LNCaP clone FGC (cell line): ENCODE data around the gene BLOC1S6.

Source experiments
- DNase-seq: peaks from one replicate; pipeline ENCODE4 v3.0.0-alpha.2; 2011; ENCODE audit warnings: low read depth
- H3K4me3 ChIP-seq: 2 replicates; pipeline ENCODE4 v1.5.1; 2011; ENCODE audit warnings: mild to moderate bottlenecking, low read depth, low read length, control low read depth
- TF ChIP-seq, protein P1 (sequence below): IDR thresholded peaks from 2 replicates; pipeline ENCODE4 v1.5.1; 2012; ENCODE audit warnings: mild to moderate bottlenecking; ENCODE audit not compliant: control insufficient read depth, insufficient read depth; ENCODE audit errors: extremely low read depth

The BLOC1S6 gene

DNA sequence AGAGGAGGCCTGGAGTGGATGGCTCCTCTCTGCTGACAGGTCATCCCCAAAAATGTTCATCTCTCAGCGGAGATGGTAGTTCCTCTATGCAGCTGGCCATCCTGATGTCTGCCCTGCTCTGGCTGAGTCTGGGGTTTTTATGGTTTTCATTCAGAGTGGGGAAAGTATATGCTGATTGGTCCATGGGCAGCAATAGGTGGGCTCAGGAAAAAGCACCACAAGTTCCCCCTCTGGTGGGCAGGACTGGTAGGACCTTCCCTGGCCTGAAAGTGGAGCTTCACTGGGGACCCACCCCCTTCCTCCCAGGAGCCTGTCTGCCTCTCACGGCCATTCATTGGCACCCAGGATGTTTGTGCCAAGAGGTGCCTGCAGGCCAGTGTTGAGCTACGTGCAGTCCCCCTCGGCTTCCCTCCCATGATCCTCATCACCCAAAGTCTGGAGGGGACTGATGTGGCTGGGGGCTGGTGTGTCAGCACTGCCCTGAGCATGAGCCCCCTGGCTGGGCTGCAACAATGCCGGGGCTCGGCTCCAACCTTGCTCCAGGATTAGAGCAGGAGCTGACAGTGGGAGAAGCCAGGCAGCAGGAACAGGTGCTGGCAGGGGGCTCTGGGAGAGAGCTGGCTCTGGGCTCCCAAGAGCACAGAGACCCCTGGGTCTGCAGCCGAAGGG, 13.1 kb upstream of the BLOC1S6 start:
- no peak overlapping the region for H3K4me3 ChIP-seq
- TF ChIP-seq, protein P1, sequence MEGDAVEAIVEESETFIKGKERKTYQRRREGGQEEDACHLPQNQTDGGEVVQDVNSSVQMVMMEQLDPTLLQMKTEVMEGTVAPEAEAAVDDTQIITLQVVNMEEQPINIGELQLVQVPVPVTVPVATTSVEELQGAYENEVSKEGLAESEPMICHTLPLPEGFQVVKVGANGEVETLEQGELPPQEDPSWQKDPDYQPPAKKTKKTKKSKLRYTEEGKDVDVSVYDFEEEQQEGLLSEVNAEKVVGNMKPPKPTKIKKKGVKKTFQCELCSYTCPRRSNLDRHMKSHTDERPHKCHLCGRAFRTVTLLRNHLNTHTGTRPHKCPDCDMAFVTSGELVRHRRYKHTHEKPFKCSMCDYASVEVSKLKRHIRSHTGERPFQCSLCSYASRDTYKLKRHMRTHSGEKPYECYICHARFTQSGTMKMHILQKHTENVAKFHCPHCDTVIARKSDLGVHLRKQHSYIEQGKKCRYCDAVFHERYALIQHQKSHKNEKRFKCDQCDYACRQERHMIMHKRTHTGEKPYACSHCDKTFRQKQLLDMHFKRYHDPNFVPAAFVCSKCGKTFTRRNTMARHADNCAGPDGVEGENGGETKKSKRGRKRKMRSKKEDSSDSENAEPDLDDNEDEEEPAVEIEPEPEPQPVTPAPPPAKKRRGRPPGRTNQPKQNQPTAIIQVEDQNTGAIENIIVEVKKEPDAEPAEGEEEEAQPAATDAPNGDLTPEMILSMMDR, result no peak
- DNase-seq, result no peak

DNA sequence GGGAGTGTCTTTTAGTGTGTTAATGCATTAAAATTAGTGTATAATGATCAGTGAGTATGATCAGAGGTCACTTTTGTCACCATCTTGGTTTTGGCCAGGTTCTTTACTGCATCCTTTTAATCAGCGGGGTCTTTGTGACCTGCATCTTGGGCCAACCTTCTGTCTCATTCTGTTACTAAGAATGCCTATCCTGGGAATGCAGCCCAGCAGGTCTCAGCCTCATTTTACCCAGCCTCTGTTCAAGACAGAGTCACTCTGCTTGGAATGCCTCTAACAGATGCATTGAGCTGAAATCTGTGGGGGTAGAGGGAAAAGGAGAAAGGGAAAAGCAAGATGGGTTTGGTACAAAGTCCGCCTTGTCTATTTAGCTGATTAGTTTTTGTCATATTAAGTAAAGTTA, 5.3 kb upstream of the BLOC1S6 start:
- no peak overlapping the region for H3K4me3 ChIP-seq
- no peak for DNase-seq
- TF ChIP-seq, protein P1, result no peak

DNA sequence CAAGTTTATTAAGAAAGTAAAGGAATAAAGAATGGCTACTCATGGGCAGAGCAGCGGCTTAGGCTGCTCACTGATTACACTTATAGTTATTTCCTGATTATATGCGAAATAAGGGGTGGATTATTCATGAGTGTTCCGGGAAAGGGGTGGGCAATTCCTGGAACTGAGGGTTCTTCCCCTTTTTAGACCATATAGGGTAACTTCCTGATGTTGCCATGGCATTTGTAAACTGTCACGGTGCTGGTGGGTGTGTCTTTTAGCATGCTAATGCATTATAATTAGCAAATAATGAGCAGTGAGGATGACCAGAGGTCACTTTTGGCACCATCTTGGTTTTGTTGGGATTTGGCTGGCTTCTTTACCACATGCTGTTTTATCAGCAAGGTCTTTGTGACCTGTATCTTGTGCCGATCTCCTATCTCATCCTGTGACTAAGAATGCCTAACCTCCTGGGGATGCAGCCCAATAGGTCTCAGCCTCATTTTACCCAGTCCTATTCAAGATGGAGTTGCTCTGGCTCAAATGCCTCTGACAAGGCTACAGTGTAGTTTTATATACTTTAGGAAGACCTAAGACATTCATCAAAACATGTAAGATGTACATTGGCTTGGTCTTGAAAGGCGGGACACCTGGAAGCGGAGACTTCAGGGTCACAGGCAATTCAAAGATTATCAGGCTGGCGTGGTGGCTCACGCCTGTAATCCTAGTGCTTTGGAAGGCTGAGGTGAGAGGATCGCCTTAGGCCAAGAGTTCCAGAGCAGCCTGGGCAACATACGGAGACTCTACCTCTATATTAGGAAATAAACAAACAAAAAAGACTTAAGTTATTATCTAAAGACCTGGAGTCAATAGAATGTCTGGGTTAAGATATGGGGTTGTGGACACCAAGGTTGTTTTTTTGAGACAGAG, 3.2 kb upstream of the BLOC1S6 start:
- H3K4me3 ChIP-seq, result no peak overlapping the region
- no peak for DNase-seq
- TF ChIP-seq, protein P1, result no peak

DNA sequence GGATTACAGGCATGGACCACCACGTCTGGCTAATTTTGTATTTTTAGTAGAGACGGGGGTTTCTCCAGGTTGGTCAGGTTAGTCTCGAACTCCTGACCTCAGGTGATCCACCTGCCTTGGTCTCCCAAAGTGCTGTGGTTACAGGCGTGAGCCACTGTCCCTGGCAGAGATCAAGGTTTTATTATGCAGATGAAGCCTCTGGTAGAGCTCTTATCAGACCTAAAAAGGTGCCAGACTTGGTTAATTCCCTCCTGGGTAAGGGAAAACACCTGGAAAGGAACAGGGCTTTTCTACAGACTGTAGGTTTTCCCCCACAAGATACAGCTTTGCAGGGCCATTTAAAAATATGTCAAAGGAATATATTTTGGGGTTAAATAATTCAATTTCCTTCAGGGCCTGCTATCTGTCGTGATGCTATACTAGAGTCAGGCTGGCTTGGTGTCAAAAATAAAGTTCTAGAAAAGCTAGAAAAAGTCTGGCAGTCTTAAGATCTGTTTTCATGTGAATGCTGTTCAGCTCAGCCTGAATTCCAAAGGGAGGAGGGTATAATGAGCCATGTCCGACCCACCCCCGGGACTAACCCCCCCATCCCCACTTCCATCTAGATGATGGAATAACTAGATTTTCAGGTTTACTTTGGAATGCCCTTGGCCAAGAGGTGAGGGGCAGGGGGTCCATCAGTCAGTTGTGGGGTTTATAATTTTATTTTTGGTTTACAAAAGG, 1.9 kb upstream of the BLOC1S6 start:
- no peak overlapping the region; the same call in 1 of the 2 replicates for H3K4me3 ChIP-seq
- TF ChIP-seq, protein P1, result no peak

DNA sequence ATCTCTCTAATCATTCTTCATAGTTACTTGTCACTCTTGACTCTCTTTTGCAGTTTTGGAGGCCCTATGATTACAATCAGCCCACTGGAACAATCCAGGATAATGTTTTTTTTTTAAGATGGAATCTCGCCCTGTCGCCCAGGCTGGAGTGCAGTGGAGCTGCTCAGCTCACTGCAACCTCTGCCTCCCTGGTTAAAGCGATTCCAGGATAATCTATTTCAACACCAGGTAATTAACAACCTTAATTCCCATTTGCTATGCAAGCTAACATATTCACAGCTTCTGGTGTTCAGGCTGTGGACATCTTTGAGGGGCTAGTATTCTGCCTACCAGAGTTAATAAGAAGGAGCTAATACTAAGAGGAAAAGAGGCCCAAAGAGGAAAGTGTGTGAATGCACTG, 1.1 kb upstream of the BLOC1S6 start:
- DNase-seq, result no peak
- TF ChIP-seq, protein P1, result no peak
- H3K4me3 ChIP-seq, result peak overlapping the region; percentile 96

More for the DNA sequence above, 1.9 kb upstream of the BLOC1S6 start:
- DNase-seq, result no peak

DNA sequence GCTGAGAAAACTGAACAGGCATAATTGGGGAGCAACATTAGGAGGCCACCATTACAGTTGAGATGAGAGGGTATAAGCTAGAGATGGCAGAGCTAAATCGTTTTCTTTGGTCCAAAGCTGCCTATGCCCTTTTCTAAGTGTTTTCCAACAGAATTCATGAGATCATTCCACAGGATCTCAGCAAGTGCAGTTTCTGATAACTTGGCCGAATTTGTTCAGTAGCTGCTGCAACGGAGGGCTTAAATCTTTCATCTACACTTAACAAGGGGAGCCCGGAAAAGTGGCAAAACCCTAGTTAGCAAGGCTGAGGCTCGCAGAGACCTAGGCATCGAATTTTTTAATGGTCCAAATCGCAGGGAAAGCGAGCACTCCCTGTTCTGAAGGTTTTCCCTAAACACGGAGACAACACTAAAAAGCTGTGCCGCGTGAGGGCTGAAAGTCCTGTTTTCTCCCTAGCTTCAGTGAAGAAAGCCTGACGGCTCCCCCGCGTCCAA, 531 bp upstream of the BLOC1S6 start:
- DNase-seq, result no peak
- peak overlapping the region; percentile 96 for H3K4me3 ChIP-seq
- TF ChIP-seq, protein P1, result no peak
